HG02884 (cell line): ENCODE data around the gene SULT1C3.
"Not testable (repeated sequence)": the region's sequence is repeated elsewhere in the genome, so short reads cannot be mapped to it uniquely, and the experiment has no call there.

Experiments used
- ATAC-seq: cut with Tn5 transposase; IDR thresholded peaks from one replicate; pipeline ENCODE4 v1.9.1; 2021; ENCODE audit warnings: mild to moderate bottlenecking, moderate library complexity; ENCODE audit not compliant: unreplicated experiment

SULT1C3 gene

GRCh38 chr2:108243566-108243965, 3.8 kb downstream of the SULT1C3 start:
- ATAC-seq, result no peak

DNA sequence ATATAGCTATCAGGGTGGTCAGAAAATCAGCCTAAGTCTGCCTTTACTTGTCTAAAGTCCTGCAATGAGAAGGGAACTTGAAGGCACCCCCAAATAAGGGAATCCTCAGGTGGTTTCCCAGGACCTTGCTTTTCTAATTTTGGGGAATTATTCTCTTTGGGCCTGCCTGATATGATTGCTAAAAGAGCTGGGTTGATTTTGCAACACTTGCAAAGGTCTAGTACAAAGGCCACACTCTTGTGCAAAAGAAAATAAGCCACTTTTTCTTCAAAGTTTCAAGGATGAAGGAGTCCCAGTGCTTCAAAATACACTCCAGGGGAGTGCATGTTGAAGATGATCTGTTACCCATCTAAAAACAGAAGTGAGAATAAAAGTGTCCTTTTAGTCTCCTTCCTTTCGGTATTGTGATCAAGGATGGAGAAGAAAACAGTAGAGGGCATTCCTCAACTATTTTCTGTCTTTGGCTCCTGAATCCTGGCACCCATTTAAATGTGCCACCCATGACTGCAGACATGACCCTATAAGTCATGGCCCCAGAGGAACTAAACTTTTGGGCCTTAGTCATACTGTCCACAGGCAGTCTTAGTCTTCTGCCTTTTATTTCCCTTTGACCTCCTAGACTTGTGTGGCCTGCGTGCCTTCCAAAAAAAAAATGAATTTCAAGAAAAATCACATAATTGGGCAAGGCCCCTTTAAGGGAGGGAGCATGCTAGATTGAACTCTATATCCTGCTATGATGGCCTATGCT, 5.1 kb downstream of the SULT1C3 start:
- ATAC-seq, result no peak

- ATAC-seq, result no peak
Observed at GRCh38 chr2:108253106-108253505, 13.3 kb downstream of the SULT1C3 start.

GRCh38 chr2:108257757-108258331, 18.1 kb downstream of the SULT1C3 start:
- no peak for ATAC-seq

DNA sequence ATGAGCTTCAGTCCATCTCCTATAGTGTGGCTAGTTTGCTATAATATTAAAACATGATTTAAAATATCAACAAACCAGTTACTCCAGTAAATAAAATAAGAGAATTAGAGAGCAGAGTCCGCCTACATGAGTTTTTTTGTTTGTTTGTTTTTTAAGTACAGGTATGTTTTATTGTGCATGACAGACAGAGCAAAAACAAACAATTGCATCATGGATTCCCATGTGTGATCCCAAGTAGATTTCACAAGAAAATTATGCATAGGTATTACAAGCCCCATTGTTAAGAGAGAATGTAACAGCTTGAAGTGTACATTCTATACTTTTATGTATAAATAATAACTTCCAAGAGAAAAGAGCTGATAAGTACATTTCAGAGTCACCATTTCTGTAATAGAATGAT, 21.0 kb downstream of the SULT1C3 start:
- no peak for ATAC-seq

DNA sequence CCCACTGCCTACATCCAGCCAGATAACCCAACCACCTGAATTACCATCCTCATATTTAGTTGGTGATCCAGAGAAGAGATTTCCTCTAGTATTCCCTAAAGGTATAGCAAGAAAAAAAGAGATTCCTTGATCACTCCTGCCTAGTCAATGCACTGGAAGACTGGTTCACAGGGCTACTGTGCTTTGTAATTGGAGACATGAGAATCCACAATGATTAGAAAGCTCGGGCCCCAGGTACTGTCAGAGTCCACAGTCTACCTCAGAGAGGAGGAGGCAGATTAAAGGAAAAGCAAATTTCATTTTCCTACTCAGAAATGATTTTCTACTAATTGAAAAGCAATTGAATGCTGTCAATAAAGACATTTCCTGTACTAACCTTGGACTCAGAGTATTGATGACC, 22.3 kb downstream of the SULT1C3 start:
- no peak for ATAC-seq

- ATAC-seq, result no peak
Observed at GRCh38 chr2:108263401-108263800, 23.6 kb downstream of the SULT1C3 start.

DNA sequence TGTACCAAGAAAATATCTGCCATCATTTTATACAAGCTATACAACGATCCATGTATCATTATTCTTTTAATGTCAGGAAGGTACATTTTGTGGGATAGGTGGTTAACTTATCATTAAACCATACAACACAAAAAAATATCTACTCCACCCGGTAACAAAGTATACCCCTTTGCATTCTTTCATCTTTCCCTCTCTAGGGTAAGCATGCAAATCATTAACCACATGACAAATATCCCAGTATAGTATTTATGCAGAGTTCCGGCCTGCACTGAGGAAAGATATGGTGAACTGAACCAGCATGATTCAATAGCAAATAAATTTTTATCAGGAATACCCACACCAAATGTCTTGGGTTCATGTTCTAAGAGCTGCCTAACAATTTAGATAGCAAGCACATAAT, 26.4 kb downstream of the SULT1C3 start:
- no peak for ATAC-seq

DNA sequence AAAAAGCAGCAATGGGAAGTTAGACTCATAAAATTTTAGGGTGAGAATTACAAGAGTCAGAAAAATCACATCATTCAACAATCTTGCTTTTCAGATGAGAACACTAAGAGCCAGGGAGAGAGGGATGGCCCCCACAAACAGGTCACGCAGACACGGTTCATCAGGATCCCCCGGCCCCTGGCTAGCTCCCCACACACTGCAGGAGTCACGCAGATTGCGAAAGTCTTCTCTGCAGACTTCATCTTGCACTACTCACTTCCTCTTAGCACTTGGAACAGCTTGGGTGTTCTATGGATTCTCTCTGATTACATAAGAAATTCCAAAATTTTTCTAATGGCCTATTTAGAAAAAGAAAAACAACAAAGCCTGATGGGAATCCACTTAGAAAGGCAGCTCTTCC, 27.3 kb downstream of the SULT1C3 start:
- ATAC-seq, result no peak

DNA sequence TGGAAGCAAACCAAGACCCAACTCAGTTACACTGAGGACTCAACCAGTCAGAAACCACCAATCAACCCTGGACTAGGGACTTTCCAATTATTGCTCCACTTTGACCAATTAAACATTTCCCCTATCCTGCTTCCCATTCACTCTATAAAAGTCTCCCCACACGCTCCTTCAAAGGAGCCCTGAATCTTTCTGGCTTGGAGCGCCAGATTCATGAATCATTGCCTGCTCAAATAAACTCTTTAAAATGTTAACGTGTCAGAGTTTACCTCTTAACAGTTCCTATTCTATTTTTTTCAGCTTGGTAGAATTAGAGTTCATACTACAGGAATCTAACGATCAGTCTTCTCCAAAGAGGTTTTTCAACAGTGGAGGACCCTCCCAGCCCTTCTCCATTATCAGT, 28.2 kb downstream of the SULT1C3 start:
- ATAC-seq, result no peak

DNA sequence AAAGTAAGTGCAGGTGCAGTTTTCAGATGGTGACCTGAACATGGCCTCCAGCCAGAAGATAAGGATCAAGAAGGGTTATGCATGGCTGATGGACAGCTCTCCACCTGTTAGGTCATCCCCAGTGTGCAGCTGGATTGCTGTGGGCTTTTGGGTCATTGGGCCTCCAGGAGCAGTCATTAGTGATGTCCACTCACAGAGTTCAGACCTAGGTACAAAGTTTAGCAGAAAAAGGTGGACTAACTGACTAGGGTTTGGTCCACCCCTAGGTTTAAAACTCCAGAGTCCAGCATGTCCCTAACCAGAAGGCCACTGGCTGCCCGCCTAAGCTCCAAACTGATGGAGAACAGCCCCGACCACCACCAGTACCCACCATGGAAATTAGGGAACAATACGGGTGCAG, 30.6 kb downstream of the SULT1C3 start:
- no peak for ATAC-seq

DNA sequence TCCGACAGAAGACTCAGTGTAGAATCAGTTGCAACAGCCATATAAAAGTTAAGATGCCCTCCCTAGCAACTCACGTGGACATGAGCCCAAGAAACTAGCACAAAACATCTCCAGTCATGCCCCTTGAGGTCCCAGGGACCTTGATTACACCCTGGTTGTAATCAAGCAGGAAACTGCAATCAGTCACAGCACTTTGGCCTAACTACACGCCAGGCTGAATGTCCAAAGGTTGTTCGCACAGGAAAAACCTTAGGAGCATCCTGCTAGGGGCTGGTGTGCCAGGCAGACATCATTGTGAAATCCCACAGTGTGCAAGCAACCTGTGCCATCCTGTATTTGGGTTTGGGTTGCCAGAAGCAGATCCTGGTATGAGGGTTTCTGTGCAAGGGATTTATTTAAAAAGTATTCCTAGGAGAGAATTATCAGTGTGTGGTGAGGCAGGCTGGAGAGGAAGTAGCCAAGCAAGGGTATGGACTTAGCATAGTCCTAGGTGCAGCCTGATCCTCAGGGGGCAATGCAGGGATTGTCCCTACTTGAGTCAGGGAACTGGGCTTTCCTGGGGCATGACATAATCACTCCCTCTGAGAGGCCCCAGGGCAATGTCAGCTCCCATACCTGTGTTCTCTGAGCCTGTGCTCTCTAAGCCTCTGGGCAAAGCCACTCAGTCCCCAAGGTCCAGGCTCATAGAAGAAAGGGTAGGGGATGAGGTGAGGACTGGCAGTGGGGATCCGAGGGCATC, 31.2 kb downstream of the SULT1C3 start:
- ATAC-seq, result no peak

DNA sequence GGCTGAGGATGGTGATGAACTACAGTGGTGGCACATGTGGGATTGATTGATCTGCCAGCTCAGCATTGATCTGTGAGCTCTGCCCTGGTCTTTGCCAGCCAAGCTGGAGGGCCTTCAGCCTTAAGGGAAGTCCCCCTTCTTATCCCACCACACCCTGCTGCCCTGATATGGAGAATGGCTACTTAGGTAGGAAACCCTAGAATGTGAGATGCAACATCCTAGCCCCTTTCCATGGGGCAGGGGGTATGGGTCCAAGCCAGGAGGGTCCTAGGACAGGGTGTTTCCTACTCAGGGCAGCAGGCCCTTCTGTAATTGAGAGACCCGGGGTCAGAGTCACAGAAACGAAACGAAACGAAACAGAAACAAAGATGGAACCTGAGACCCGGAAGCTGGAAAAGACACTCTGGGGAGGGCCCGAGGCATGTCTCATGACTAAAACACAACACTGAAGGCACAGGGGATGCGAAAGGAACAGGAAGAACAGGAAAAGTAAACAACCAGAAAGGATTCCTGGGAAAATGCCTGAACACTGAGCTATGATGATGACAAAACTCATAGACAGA, 32.0 kb downstream of the SULT1C3 start:
- ATAC-seq, result no peak

GRCh38 chr2:108278631-108279030, 38.9 kb downstream of the SULT1C3 start:
- no peak for ATAC-seq

- ATAC-seq, result no peak
Observed at GRCh38 chr2:108279468-108279867, 39.7 kb downstream of the SULT1C3 start.

DNA sequence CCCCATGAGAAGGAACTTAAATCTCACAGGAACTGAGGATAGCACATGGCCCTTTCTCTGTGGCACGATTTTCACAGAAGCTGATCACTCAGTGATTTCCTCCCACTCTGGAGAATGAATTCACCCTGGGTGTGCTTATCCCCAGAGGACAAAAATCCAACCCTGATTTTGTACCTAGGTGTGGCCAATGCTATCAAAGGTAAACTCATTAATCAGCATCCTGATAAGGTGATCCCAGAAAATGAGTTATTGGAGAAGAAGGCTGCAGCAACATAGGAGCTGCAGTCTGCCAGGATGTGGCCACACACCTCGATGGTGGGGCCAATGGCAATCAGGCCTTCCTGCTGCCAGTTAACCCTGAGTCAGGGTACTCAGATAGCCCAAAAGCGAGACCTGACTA, 40.7 kb downstream of the SULT1C3 start:
- no peak for ATAC-seq

DNA sequence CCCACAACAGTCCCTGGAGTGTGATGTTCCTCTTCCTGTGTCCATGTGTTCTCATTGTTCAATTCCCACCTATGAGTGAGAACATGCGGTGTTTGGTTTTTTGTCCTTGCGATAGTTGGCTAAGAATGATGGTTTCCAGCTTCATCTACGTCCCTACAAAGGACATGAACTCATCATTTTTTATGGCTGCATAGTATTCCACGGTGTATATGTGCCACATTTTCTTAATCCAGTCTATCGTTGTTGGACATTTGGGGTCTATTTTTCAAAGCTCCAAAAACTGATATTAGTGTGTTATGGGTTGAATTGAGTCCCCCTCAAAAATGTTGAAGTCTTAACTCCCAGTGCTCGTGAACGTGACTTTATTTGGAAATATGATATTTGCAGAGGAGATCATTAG, 44.8 kb downstream of the SULT1C3 start:
- ATAC-seq, result not testable (repeated sequence)

GRCh38 chr2:108285616-108286015, 45.8 kb downstream of the SULT1C3 start:
- no peak for ATAC-seq

DNA sequence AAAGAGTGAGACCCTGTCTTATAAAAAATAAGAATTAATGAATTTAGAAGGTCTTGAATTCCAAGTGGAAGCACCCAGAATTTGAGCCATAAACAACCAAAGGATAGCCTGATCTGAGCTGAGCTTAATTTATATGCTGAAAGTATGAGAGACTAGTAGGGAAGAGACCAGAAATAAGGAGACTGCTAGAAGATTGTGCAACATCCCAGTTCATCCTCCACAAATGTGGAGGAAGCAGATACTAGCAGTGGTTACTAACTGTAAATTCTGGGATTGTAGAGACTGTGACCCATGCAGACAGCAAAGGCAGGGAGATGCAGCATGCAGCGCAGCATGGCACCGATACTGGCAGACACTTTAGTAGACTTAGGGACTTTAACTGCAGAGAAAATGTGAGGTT, 47.4 kb downstream of the SULT1C3 start:
- no peak for ATAC-seq

DNA sequence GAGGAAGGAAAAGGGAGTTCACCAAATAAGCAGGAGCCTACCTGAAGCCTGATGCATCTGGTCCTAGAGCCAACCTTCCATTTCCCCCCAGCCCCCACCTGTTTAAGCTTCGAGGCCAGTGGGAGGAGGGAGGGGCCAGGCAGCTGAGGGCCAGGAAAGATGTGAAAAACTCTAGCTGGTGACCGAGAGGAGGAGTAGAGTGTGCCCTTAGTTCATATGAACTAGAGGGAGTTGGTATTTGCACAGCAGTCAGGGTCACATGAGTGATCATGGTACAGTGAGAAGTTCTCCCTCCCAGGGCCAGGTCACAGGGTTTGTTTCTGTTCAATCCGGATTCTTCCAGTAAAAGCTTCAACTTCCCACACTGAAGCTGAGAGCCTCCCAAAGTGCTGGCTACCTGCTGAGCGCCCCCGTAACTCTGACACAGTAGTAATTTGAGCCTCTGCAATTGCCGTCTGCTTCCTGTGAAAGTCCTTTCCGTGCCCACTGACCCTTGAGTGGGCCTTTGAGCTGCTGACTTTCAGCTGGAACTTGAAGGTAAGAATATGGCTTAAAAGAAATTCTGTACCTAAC, 48.9 kb downstream of the SULT1C3 start, which contains the start of gene SULT1C2:
SULT1C2 (plus strand) TSS at position 362 of the 573 bp plus-strand sequence. CDS start 4,773 bp downstream, outside the sequence.
- ATAC-seq, result no peak

DNA sequence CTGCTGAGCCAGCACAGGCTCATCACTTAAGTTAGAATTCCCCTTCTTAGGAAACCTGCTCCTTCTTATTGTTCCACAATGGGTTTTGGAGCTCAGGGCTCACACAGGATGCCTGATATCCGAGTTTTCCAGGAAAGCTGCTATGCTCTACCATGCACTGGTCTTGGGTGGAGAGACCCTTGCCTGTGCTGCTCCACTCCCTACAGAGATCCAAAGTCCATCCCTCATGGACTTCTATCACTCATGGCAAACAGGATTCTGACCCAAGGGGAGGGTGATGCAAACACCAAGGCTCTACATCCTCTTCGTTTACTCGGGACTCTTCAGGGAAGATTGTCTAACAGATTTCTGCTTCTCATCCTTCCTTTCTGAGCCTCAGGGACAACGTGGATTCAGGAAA, 54.1 kb downstream of the SULT1C3 start:
- no peak for ATAC-seq
